Neural progenitor cell (in vitro differentiated cells): Measurements from ENCODE around the gene RWDD3.

Experiments
- CTCF ChIP-seq: fragments of 200-600 bp; sonication (generic); IDR thresholded peaks from 2 replicates; pipeline ENCODE4 v1.5.1; 2017; ENCODE audit warnings: antibody characterized with exemption, mild to moderate bottlenecking
- EZH2 ChIP-seq: fragments of 200-600 bp; sonication (generic); IDR thresholded peaks from 2 replicates; pipeline ENCODE4 v1.6.1; 2017; ENCODE audit warnings: antibody characterized with exemption, mild to moderate bottlenecking, moderate library complexity
- EZH2phosphoT487 ChIP-seq: fragments of 200-600 bp; sonication (generic); IDR thresholded peaks from 2 replicates; pipeline ENCODE4 v1.6.1; 2017; ENCODE audit warnings: antibody characterized with exemption

- TF ChIP-seq CTCF: no peak
- TF ChIP-seq EZH2: no peak
- TF ChIP-seq EZH2phosphoT487: no peak
Observed at GRCh38 chr1:95254959-95255358, 20.9 kb downstream of the RWDD3 start.
